NB4 (cell line): ENCODE results near the gene BPIFB2.

ENCODE experiments used
- DNase-seq: peaks from one replicate; pipeline ENCODE4 v3.0.0; 2010; ENCODE audit warnings: low read depth
- H3K4me3 ChIP-seq: one replicate; pipeline ENCODE4 v1.5.1; 2011; ENCODE audit warnings: mild to moderate bottlenecking, low read depth, low read length, moderate library complexity
- CTCF ChIP-seq: IDR thresholded peaks from one replicate; pipeline ENCODE4 v1.5.1; 2012; ENCODE audit warnings: low read depth, low read length
- MYC ChIP-seq: IDR thresholded peaks from 2 replicates; pipeline ENCODE4 v1.6.1; 2011; ENCODE audit warnings: low read depth, low read length
- POLR2A ChIP-seq: IDR thresholded peaks from 2 replicates; pipeline ENCODE4 v1.6.1; 2011; ENCODE audit warnings: mild to moderate bottlenecking; ENCODE audit not compliant: insufficient read length; ENCODE audit errors: extremely low read depth
- TF ChIP-seq, protein P1 (sequence below): IDR thresholded peaks from 2 replicates; pipeline ENCODE4 v1.6.1; 2011; ENCODE audit warnings: low read depth, low read length

Gene BPIFB2

GRCh38 chr20:32989507-32990283 lies 17.8 kb upstream of the BPIFB2 start:
- TF ChIP-seq, protein P1, sequence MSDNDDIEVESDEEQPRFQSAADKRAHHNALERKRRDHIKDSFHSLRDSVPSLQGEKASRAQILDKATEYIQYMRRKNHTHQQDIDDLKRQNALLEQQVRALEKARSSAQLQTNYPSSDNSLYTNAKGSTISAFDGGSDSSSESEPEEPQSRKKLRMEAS, result no peak
- TF ChIP-seq CTCF, result no peak
- no peak for TF ChIP-seq MYC
- TF ChIP-seq POLR2A, result no peak
- no peak overlapping the region for H3K4me3 ChIP-seq
- no peak for DNase-seq

- TF ChIP-seq CTCF, result no peak
- TF ChIP-seq, protein P1, result no peak
- TF ChIP-seq POLR2A, result no peak
- no peak for TF ChIP-seq MYC
- DNase-seq, result no peak
- H3K4me3 ChIP-seq, result no peak overlapping the region
Observed at GRCh38 chr20:32990426-32990825, 17.1 kb upstream of the BPIFB2 start.

DNA sequence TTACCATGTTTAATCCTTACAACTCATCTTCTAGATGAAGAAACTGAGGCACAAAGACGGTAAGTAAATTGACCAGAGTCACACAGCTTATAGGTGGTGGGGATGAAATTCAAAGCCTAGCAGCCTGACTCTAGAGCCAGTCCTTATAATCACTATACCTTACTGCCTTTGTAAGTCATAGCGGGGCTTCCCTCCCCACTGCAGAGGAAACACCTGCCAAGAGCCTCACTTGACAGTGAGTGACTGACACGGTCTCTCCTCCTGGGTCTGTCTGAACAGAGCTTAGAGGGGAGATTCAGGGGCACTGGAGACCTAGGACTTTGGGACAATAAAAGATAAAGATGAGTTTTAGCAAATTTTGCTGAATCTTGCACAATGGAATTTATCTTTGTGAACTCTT lies 16.1 kb upstream of the BPIFB2 start:
- TF ChIP-seq, protein P1, result no peak
- TF ChIP-seq CTCF, result no peak
- TF ChIP-seq MYC, result no peak
- TF ChIP-seq POLR2A, result no peak
- DNase-seq, result no peak
- H3K4me3 ChIP-seq, result no peak overlapping the region

DNA sequence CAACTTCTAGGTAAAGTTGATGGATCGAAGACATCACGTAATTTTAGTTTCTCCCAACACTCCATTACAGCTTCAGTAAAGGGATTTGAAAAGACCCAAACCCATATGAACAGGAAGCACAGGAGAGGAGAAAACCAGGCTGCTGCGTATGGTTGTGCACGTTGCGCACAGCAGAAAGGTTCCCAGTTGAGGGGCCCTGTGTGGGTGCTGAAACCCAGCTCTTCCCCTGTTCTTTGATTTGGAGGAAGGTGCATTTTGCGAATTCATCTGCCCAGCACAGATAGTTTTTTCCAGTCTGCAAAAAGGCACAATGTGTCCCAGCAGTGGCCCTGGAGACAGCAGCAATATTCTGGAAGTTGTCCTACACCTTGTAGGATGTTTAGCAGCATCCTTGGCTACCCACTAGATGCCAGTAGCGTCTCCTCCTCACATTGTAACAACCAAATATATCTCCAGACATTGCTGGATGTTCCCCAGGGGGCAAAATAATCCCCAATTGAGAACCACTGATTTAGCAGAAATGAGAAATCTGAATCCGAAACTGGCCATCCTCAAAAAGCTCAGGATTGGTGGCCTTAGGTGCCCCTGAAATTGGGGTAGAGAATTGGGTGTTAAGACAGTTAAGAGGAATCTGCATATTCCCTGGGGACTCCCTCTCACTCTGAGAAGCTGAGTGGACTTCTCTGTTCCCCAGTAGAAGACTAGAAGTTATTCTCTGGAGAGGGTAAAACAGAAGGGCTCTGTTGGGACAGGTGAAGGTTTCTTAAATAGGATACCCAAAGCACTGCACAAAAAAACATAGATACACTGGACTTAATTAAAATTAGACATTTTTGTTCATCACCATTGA lies 15.5 kb upstream of the BPIFB2 start:
- TF ChIP-seq MYC, result no peak
- no peak for TF ChIP-seq POLR2A
- TF ChIP-seq, protein P1, result no peak
- TF ChIP-seq CTCF, result no peak
- H3K4me3 ChIP-seq, result no peak overlapping the region
- DNase-seq, result peak; percentile 45

- DNase-seq, result no peak
- H3K4me3 ChIP-seq, result no peak overlapping the region
- no peak for TF ChIP-seq MYC
- TF ChIP-seq CTCF, result no peak
- TF ChIP-seq, protein P1, result no peak
- no peak for TF ChIP-seq POLR2A
Observed at GRCh38 chr20:32993496-32994050, 13.9 kb upstream of the BPIFB2 start.
